Activated T-cell treated with anti-CD3 and anti-CD28 coated beads for 1 hour (primary cell): Measurements from ENCODE around the gene SORCS2.

ENCODE experiments used
- DNase-seq: peaks from one replicate; pipeline ENCODE4 v3.0.0-alpha.2; 2020; ENCODE audit warnings: low read depth

Gene SORCS2

GRCh38 chr4:7618361-7618760 is 426.0 kb downstream of the SORCS2 start:
- no peak for DNase-seq

GRCh38 chr4:7620086-7620813 is 427.9 kb downstream of the SORCS2 start:
- no peak for DNase-seq

GRCh38 chr4:7620814-7621176 is 428.5 kb downstream of the SORCS2 start:
- DNase-seq = no peak

GRCh38 chr4:7621252-7622035 is 429.1 kb downstream of the SORCS2 start:
- no peak for DNase-seq

- no peak for DNase-seq
Measured at GRCh38 chr4:7622371-7622770, 430.0 kb downstream of the SORCS2 start.

- no peak for DNase-seq
Measured at GRCh38 chr4:7623468-7623867, 431.1 kb downstream of the SORCS2 start.

GRCh38 chr4:7624396-7624980 is 432.1 kb downstream of the SORCS2 start:
- DNase-seq = no peak

GRCh38 chr4:7625071-7625470 is 432.7 kb downstream of the SORCS2 start:
- DNase-seq = no peak

- no peak for DNase-seq
Measured at GRCh38 chr4:7626531-7626930, 434.2 kb downstream of the SORCS2 start.

- no peak for DNase-seq
Measured at GRCh38 chr4:7627251-7628250, 435.2 kb downstream of the SORCS2 start.

- DNase-seq = no peak
Measured at GRCh38 chr4:7628432-7628831, 436.1 kb downstream of the SORCS2 start.

- no peak for DNase-seq
Measured at GRCh38 chr4:7629501-7630254, 437.3 kb downstream of the SORCS2 start.

GRCh38 chr4:7630568-7631287 is 438.4 kb downstream of the SORCS2 start:
- no peak for DNase-seq

- no peak for DNase-seq
Measured at GRCh38 chr4:7631288-7632014, 439.1 kb downstream of the SORCS2 start.

GRCh38 chr4:7632341-7632740 is 440.0 kb downstream of the SORCS2 start:
- DNase-seq = no peak

GRCh38 chr4:7632971-7633370 is 440.6 kb downstream of the SORCS2 start:
- DNase-seq = no peak

- no peak for DNase-seq
Measured at GRCh38 chr4:7634661-7635251, 442.4 kb downstream of the SORCS2 start.

GRCh38 chr4:7635445-7636239 is 443.3 kb downstream of the SORCS2 start:
- no peak for DNase-seq

GRCh38 chr4:7636240-7636508 is 443.8 kb downstream of the SORCS2 start:
- no peak for DNase-seq
